Measurements from ENCODE around the gene CLCN1. TPM values are rescaled to one million over a fixed set of nuclear protein-coding genes. Genes with fewer than 3 reads are reported as not detected.

The CLCN1 gene
- total RNA-seq, 1 donor from 2014 or later = not detected

- no peak for TF ChIP-seq CTCF (conservative IDR thresholded peaks at IDR 0.05)
- DNase-seq (ENCODE audit: low read depth, low spot score) = no peak
These were observed 71.5 kb downstream of the CLCN1 start for GRCh38 chr7:143387156-143387975.

GRCh38 chr7:143388051-143388450 is 72.1 kb downstream of the CLCN1 start:
- H3K27ac Mint-ChIP-seq (ENCODE audit: unreplicated experiment) = no peak overlapping the region
- H3K27me3 Mint-ChIP-seq (ENCODE audit: low read depth) = no peaks in the 10 kb centered on the region
- H3K4me1 Mint-ChIP-seq = no peaks in the 10 kb centered on the region
- no peak overlapping the region for H3K4me3 Mint-ChIP-seq
- no peaks in the 10 kb centered on the region for H3K9me3 Mint-ChIP-seq
- DNase-seq (ENCODE audit: low read depth, low spot score) = no peak
- peaks cover 6% of the 10 kb centered on the region for H3K36me3 Mint-ChIP-seq (ENCODE audit: low read depth)
- TF ChIP-seq CTCF (conservative IDR thresholded peaks at IDR 0.05) = no peak

More at GRCh38 chr7:143387156-143387975, 71.5 kb downstream of the CLCN1 start:
- H3K4me1 Mint-ChIP-seq = no peaks in the 10 kb centered on the region
- H3K9me3 Mint-ChIP-seq = no peaks in the 10 kb centered on the region
- no peak overlapping the region for H3K27ac Mint-ChIP-seq (ENCODE audit: unreplicated experiment)
- no peak overlapping the region for H3K4me3 Mint-ChIP-seq
- H3K36me3 Mint-ChIP-seq (ENCODE audit: low read depth) = peaks cover 6% of the 10 kb centered on the region
- no peaks in the 10 kb centered on the region for H3K27me3 Mint-ChIP-seq (ENCODE audit: low read depth)

GRCh38 chr7:143388491-143389101 is 72.7 kb downstream of the CLCN1 start:
- no peak for TF ChIP-seq CTCF (conservative IDR thresholded peaks at IDR 0.05)
- no peaks in the 10 kb centered on the region for H3K9me3 Mint-ChIP-seq
- H3K36me3 Mint-ChIP-seq (ENCODE audit: low read depth) = peaks cover 6% of the 10 kb centered on the region
- no peak overlapping the region for H3K27ac Mint-ChIP-seq (ENCODE audit: unreplicated experiment)
- no peak for DNase-seq (ENCODE audit: low read depth, low spot score)
- no peak overlapping the region for H3K4me3 Mint-ChIP-seq
- H3K4me1 Mint-ChIP-seq = no peaks in the 10 kb centered on the region
- H3K27me3 Mint-ChIP-seq (ENCODE audit: low read depth) = no peaks in the 10 kb centered on the region

GRCh38 chr7:143389316-143390103 is 73.6 kb downstream of the CLCN1 start:
- Mint-ChIP-seq H3K4me1 (no peaks in the 10 kb centered on the region), H3K4me3 (no peak overlapping the region), H3K27me3 (ENCODE audit: low read depth) (no peaks in the 10 kb centered on the region), H3K36me3 (ENCODE audit: low read depth) (peaks cover 6% of the 10 kb centered on the region), H3K9me3 (no peaks in the 10 kb centered on the region), H3K27ac (ENCODE audit: unreplicated experiment) (no peak overlapping the region)
- TF ChIP-seq CTCF (conservative IDR thresholded peaks at IDR 0.05) = no peak
- no peak for DNase-seq (ENCODE audit: low read depth, low spot score)

- no peak overlapping the region for H3K27ac Mint-ChIP-seq (ENCODE audit: unreplicated experiment)
- TF ChIP-seq CTCF (conservative IDR thresholded peaks at IDR 0.05) = no peak
- H3K36me3 Mint-ChIP-seq (ENCODE audit: low read depth) = peaks cover 6% of the 10 kb centered on the region
- no peaks in the 10 kb centered on the region for H3K9me3 Mint-ChIP-seq
- DNase-seq (ENCODE audit: low read depth, low spot score) = no peak
- H3K4me1 Mint-ChIP-seq = peaks cover 3% of the 10 kb centered on the region
- no peaks in the 10 kb centered on the region for H3K27me3 Mint-ChIP-seq (ENCODE audit: low read depth)
- H3K4me3 Mint-ChIP-seq = no peak overlapping the region
These were observed 74.3 kb downstream of the CLCN1 start for GRCh38 chr7:143390104-143390772.
